Fibroblast of peridontal ligament (primary cell): ENCODE data around the gene CRABP2.

Experiments
- DNase-seq: peaks from one replicate; pipeline ENCODE4 v3.0.0-alpha.2; 2010; ENCODE audit errors: extremely low read depth

Gene CRABP2

GRCh38 chr1:156705321-156705917 is at the start of gene CRABP2:
Gene CRABP2 (minus strand): TSS chr1:156705583. CDS start chr1:156705446, 137 bp downstream.
- peak; percentile 45 for DNase-seq

- no peak for DNase-seq
Measured at GRCh38 chr1:156754219-156754618, 48.8 kb upstream of the CRABP2 start.

- DNase-seq = peak; percentile 77
Measured at GRCh38 chr1:156752843-156753482, 47.6 kb upstream of the CRABP2 start.

- DNase-seq = peak; percentile 93
Measured at GRCh38 chr1:156751757-156752481, 46.5 kb upstream of the CRABP2 start.

- no peak for DNase-seq
Measured at GRCh38 chr1:156751451-156751756, 46.0 kb upstream of the CRABP2 start, which contains the start of gene HDGF. Gene HDGF (minus strand): TSS chr1:156751675. CDS start chr1:156751429, 246 bp downstream.

- DNase-seq = no peak
Measured at GRCh38 chr1:156750711-156751450, 45.5 kb upstream of the CRABP2 start.

- DNase-seq = no peak
Measured at GRCh38 chr1:156750191-156750672, 44.8 kb upstream of the CRABP2 start.

- no peak for DNase-seq
Measured at GRCh38 chr1:156749419-156750118, 44.2 kb upstream of the CRABP2 start.

- peak; percentile 49 for DNase-seq
Measured at GRCh38 chr1:156748670-156749418, 43.5 kb upstream of the CRABP2 start.

- no peak for DNase-seq
Measured at GRCh38 chr1:156747742-156748669, 42.6 kb upstream of the CRABP2 start.

- peak; percentile 92 for DNase-seq
Measured at GRCh38 chr1:156746728-156747631, 41.6 kb upstream of the CRABP2 start.

GRCh38 chr1:156746406-156746727 is 41.0 kb upstream of the CRABP2 start:
- DNase-seq = no peak

GRCh38 chr1:156745881-156746280 is 40.5 kb upstream of the CRABP2 start:
- no peak for DNase-seq

GRCh38 chr1:156744786-156745419 is 39.5 kb upstream of the CRABP2 start:
- DNase-seq = no peak

GRCh38 chr1:156744344-156744743 is 39.0 kb upstream of the CRABP2 start:
- no peak for DNase-seq

- no peak for DNase-seq
Measured at GRCh38 chr1:156743367-156744302, 38.3 kb upstream of the CRABP2 start.

- DNase-seq = no peak
Measured at GRCh38 chr1:156742801-156743200, 37.4 kb upstream of the CRABP2 start.
